DMS79 (cell line): ENCODE results near the gene ETNK2.

Source experiments
- DNase-seq: peaks from one replicate; lab custom pipeline; 2025; lab: John Stamatoyannopoulos, UW

ETNK2 gene

DNA sequence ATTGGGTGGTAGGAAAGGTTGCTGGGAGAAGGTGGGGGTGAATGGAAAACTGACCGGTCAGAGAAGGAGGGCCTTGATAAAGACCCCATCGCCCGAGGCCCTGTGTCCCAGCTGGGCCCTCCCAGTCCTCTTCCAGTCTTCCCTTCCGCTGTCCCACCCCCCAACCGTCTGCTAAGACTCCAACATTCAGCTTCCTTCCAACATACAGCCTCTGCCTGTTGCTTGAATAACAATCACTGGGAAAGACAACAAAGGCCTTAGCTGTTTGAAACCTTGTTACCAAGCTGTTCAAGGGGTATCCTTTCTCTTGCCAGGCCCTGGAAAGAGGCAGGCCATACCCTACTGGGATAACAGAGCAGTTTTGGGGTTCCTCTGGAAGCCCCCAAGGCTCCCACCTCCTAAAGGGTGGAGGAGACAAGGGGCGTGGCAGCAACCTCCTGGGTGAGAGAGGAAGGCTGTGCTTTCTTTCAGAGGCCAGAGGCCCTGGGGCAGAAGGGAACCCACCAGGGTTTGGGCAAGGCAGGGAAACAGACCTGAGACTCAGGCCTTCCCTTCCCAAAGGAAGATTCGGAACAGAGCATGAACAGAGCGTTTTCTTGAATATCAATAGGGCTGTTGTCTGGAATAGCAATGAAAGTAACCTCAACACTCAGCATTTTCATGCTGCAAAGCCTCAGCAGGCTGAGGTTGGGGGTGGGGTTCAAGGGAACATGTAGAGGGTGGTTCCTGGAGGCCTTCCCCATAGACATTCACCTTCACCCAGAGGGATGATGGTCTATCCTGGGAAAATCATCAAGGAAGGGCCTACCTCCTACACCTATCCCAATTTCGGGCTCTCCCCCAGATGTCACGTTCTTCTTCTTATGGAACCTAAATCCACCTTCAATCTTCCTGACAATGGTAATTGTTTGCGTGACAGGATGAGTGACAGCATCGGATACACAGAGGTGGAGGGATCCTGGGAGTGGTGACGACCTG is 4.1 kb downstream of the ETNK2 start:
- no peak for DNase-seq

DNA sequence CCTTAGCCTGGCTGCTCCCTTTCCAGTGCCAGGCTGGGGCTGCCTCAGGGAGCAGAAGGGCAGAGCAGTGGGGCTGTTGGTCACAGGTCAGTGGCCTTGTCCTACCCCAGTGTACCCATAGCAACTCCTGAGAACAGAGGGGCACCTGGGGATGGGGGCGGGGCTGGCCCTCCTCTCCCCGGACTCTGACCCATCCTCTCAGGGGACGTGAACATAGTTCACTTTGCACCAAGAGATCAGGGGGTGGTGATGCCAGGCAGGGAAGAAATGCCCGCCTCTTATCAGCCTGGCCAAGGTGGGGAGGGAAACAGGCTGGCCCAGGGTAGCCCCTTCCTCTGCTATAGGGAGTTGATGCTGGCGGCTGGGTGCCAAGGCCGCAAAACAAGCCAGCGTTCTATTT is 4.9 kb downstream of the ETNK2 start:
- DNase-seq, result no peak

DNA sequence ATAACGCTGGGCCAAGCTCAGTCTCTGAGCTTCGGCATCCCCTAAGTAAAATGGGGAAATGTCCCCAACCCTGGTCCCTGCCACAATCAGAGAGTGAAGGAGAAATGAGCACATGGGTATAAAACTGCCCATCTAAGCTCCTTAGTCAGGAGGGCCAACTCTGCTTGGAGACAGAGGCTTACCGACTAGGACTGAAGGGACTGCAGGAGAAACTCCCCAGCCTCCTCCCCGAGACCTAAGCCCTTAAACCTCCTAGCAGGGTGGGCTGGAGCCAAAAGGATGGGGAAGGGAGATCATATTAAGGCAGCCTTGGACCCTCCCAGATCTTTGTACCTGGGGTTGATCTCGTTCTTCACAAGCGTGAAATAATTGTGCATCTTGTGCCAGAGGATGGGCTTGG is 5.5 kb downstream of the ETNK2 start:
- no peak for DNase-seq

DNA sequence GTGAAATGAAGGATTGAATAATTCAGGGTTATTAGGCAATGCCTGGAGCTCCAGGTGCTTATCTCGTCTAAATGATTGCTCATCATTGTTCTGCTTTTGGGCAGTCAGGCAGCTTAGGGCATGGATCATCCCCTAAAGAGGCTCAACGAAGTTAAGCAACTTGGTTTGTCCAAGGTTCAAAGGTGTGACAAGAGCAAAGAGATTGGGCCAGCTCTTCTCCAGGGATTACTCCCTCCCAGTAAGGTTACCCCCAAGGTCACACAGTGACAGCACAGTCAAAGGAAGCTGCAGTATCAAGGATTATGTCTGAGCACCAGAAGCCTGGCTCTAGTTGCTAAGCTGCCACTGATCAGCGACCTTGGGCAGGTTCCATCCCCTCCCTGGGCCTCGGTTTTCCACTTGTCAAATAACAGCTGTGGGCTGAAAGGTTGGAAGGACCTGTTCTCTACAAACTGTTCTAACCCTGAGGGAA is 6.8 kb downstream of the ETNK2 start:
- DNase-seq, result no peak

DNA sequence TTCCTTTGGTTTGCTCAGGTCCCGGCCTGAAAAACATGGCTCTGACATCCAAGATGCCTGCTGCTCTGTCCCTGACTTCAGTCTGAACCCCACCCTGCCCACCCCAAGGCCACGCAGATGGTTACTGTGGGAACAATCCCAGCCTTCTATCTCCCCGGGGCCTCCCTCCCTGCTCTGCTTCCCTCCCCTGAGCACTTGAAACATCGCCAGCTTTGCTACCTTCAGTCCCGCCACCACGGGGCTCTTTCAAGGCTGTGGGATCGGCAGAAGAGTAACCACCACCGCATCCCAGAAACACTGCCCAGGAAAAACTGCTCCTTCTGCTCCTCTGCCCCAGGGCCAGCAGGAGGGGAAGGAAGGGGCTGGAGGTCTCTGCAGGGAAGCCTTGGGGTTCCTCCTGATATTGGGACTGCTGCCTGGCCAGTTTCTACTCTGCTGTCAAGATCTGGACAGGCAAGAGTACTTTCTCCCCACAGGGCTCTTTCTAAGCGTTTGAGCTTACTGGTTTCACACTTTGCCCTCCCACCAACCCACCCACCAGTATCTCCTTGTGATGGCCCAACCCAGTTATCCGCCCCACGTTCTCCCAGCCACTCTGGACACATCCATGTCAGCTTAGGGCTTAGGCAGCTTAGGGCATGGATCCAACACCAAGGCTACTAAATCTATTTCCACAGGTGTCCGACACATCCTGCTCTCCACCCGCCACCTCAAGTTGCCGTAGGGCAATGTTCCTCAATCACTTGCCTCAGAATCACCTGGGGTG is 8.4 kb downstream of the ETNK2 start:
- DNase-seq, result no peak

DNA sequence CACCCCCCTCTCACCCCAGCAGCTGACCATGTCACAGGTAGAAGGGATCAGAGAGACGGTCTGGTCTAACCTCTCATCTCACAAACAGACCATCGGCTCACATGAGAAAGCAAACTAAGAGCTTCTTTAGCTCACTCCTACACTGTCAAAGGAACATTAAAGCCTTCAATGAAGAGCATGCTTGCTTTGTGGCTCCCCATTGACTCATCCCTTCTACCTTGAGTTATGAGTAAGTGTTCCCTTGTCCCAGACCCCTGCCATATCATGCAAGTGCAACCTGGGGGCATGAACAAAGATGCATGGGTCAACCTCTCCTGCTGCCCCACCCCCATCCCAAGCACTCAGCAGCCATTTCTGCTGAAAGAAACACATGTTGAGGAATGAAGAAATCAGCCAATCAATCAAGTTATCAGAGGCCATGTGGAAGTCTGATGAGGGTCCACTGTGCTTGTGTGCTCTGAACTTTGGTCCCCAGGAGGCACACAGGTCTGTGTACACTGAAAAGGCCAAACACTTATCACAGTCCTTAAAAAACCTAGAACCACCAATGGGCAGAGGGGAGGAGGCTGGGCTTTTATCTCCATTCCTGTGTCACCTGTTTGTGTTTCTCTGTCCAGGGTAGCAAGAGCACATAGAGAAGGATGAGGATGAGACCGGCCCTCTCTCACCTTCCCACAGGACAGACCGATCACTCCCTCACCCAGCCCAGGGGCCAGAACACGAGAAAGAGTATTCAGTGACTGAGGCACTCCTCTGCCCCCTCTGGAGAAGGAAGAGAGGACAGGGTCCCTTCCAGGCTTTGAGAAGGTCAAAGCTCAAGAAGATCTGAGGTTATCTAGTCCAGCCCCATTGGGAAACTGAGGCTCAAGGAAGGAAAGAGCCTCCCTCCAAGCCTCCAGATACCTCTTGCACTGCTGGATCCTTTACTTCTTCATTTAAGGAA is 9.5 kb downstream of the ETNK2 start:
- no peak for DNase-seq

DNA sequence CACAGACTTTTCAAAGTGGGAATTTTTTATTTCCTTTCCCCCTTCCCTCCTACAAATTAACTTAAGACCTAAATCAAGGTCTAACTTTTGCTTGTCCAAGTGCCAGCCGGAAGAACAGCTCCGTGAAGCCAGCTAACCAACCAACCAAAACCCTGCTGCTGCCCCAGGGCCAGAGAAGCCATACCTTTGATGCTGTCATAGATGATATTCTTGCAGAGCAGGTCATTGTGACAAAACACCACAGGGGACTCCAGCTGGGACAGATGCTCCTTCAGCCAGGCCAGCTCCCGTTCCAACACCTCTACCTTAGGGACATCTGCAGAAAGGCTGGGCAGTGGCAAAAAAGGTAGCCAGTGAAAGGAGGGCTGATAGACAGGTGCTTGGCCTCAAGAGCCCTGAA is 10.7 kb downstream of the ETNK2 start:
- no peak for DNase-seq

DNA sequence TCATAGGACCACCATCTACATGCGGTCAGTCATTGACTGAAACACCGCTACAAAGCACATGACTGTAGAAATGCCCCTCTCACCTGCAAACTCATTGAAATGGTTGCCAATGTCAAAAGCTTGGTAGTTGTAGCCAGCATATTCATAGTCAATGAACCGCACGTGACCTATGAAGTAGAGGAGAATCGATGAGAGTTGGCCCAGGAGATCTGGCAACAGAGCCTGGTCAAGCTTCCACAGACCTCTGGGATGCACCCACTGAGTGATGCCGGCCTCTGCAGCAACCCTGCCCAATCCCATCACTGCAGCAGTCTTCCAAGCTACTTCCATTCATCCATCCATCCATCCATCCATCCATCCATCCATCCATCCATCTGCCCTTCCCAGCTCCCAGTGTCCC is 11.9 kb downstream of the ETNK2 start:
- DNase-seq, result no peak

DNA sequence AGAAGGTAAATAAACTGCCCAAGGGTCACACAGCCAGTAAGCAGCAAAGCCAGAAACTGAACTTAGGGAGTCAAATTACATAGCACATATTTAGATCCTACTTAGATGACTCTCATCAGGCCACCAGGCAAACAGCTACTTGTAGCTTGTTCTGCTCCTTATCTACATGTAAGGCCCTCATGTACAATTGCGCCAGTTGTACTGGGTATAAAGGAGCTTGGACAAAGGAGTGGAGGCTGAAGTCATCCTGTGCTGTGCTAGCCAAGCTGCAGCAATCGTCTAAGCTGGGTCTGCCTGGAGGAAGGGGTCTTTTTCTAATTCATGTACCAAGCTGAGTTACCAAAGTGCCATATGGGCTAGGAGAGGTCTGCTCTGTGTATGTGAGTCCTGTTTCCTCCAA is 12.8 kb downstream of the ETNK2 start:
- DNase-seq, result no peak

DNA sequence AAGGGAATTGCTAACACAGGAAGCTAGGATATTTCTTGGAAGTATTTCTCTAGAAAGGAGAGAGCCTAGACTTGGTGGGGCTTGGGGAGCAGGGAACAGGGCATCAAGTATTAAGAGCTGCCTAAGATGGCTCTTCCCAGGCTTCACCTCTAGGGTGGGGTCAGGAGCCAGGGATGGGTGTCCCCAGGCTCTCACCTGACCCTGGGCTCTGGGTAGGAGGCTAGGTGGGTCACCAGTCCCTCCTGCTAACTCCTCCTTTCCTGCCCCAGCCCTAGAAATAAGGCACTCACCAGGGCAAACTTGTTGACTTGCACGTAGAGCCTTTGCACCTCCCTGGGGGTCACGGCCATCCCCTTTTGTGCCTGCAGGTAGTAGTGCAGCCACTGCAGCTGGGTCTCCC is 15.0 kb downstream of the ETNK2 start:
- no peak for DNase-seq

DNA sequence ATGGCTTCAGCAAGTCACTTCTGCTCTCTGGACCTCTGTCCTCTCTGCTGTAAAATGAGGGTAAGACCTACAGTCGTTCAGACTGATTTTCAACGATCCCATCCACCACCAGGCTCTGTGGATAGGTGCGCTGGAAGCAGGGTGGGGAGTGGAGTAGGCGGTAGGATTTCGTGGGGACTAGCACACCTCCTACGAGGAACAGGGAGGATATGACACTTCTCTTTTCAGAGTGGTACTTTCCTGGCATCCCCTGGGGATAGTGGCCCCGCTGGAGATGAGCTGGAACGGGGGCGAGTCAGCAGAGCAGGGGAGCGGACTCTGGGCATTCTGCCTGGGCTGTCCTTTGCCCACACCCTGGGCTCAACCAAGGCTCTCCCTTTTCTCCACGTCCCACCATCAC is 17.7 kb downstream of the ETNK2 start:
- no peak for DNase-seq

DNA sequence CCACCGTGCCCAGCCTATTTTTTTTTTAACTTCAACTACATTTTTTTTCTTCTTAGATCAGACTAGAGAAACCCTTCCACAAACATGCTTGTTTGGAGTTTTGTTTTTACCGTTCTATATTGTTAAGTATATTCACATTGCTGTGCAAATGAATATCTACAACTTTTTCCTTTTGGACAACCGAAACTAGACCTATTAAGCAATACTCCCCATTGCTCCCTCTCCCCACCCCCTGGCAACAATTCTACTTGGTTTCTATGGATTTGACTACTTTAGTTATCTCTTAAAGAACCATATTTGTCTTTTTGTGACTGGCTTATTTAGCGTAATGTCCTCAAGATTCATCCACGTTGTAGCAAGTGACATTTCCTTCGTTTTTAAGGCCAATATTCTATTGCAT is 19.1 kb downstream of the ETNK2 start:
- DNase-seq, result no peak

DNA sequence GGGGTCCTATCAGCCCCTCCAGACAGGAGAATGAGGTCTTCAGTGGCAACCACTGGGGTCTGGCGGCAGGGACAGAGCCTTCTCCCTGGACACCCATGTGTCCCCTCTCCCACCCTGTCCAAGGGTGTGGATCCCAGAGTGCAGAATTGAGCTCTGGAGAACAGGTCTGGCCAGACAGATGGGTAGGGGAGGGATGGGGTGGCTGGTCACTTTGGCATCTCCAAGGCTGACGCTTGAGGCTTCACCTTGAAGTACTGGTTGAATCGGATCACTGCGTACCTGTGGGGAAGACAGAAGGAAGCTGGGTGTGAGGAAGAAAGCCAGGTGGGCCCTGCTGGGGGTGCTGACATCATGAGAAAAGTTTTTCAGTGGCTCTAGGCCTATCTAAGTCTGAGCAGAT is 19.9 kb downstream of the ETNK2 start:
- DNase-seq, result no peak

DNA sequence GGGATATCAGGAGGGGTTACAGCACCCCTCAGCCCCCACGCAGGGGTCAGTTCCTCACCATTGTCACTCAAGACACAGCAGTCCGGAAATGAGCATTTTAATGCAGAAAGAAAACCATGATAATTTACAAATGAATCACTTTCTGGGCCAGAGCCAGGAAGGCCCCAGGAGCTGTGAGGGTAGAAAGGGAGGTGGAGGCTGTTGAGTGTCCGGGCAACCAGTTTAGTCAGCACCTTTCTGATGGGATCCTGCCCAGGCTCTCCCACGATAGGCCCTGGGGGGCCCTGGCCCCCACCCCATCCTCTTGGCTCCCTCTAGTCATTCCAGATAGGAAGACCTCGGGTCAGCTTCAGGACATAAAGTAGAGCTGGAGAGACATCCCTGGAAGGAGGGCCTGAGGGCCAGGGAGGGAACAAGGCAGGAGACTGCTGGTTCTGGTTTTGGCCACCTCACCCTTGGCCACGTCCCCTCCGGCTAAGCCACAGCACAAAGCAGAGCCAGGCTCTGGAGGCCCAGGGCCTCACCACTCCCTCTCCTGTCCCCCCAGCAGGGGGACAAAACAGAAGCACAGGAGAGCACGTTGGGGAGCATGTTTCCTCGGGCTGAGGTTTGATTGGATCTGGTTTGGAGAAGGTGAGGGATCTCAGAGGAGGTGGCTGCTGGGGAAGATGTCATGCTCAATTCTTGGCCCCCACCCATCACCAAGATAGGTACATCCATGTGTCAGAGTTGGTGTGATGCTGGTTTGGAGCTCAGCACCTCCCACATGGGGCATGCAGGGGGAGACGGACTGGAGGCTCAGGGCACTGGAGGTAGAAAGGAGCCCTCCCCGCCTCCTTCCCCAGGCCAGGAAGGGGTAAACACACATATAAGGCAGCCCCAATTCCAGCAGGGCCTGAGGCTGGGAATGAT is 20.6 kb downstream of the ETNK2 start:
- no peak for DNase-seq

DNA sequence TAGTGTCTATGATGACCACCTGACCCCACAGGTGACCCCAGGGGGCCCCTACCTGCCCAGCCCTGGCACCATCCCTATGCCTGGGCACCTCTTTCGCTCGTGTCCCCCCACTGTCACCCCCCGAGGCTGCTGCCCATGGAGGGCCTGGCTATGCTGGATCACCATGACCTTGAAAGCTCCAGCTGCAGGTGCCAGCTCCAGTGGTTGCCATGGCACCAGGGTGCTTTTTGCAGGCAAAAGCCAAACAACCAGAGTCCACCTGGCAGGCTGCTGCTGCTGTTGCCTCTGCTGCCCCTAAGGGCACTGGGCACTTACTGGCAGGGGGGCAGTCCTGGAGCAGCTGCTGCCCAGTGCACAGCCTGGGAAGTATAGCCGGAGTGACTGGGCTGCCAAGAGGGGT is 21.7 kb downstream of the ETNK2 start:
- DNase-seq, result peak; percentile 31

DNA sequence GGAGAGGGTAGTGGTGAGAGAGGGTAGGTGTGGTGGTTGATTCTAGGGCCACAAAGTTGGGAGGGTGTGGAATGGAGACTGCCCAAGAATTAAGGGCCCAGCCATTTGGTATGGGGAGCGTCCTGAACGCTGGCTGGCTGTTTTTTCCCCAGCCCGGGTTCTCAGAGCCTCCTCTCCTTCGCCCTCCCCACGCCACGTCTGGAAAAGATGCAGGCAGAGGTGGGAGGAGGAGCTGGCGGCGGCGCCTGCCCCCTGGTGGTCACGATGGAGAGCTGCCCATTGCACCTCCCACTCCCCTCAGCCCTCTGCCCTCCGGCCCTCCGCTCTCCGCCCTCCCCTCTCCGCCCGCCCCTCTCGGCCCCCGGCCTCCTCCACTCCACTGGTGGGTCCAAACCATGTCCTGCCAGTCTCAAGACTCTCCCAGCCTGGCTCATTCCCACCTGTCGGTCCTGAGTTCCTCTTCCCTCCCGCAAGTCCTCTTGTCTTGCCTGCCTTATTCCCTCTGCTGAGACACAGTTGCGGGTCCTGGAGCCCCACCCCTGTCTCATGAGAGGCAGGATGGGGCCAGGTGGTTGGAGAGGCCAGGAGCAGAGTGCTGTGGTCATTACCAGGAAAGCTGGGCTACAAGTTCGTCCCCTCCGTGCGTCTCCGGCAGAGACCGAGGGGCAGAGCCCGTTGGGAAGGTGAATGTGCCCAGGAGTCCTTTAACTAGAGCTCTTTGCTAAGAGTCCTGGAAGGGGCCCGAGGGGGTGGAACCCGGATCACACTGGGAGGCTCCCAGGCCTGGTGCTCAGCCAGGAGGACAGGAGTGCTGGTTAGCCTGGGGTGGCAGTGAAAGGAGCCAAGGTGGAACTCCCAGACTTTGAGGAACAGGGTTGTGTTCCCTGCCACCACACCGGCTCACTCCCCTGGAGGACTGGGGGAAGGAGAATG is 22.6 kb downstream of the ETNK2 start:
- peak; percentile 72 for DNase-seq

DNA sequence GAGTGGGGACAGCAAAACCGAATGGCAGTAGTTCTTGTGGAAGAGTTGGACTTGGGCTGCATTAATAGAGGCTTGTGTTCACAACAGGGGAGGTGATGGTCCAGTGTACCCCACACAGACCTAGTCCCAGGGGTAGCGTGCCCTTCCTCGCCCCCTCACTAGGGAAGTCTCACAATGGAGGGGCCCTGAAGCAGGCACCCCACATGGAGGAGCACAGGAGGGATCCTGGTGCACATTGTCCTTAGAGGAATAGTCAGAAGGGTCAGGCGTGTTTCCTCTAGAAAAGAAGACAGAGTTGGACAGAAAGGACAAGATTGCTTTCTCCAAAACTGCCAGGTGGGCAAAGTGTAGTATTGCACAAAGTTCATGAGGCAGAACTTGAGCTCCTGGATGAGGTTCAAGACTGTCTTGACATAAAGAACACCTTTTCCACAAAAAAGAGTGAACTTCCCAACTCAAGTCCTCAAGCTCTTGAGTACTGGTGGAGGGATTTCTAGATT is 23.3 kb downstream of the ETNK2 start:
- no peak for DNase-seq

DNA sequence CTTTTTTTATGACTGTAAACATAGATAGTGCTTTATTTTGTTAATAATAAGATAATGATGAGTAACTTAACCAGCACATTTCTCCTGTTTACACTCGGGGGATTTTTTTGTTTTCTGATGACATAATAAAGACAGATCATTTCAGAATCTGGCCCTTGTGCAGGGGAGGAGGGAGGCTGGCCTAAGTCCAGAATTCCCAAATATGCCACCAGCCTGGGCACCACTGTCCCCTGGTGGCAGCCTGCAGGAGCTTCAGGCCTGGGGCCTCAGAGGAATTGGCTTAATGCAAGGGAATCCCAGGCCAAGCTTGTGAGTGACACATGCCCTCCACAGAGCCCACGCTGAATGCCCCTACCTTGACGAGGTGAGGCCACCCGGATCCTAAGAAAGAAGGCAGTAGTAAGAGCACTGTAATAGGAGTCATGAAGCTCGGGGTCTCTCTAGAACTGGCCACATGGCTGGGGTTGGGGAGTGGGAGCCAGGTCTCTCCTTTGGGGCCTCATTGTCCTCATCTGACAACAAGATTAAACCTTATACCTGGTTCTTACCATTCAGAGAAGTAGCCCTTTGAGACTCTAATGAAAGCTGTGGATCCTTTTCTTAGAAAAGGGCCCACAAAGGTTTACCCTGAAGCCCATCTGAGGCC is 24.1 kb downstream of the ETNK2 start:
- peak; percentile 15 for DNase-seq

DNA sequence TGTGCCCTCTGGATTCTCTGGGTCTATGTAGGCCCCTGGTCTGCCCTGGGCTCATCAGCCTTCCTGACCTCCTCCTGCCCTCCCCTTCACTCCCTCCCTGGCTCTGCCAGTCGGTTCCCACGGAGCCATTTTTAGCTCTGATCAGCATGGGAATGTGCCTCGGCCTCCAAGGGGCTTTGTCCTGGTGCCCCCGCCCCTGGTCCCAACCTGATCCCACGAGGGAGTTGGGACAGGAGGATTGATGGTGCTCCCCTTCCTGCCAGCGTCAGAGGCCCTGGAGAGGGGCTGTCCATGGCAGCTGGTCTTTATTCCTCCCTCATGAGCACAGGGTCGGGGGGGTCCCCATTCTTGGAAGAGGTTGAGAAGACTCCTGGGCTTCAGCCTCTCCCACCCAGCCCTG is 24.9 kb downstream of the ETNK2 start:
- DNase-seq, result no peak
